GM12878 (cell line): Measurements from ENCODE around the gene WDR17.

ENCODE experiments used
- BACH1 ChIP-seq: fragments of 450-650 bp; IDR thresholded peaks from 2 replicates; pipeline ENCODE4 v1.6.1; 2017; ENCODE audit warnings: mild to moderate bottlenecking, borderline replicate concordance
- EP300 ChIP-seq, 2 experiments: fragments of 150-350 bp in 1 of 2; IDR thresholded peaks; 2 replicates each; pipeline ENCODE4 v1.6.1; 2011 to 2012; ENCODE audit warnings: low read depth in 2 of 2, low read length in 2 of 2, borderline replicate concordance in 1 of 2, improper control_type of control experiment in 1 of 2, inconsistent platforms in 1 of 2; ENCODE audit not compliant: control insufficient read depth in 1 of 2
- ESRRA ChIP-seq: IDR thresholded peaks from 2 replicates; pipeline ENCODE4 v1.6.1; 2012; ENCODE audit warnings: mild to moderate bottlenecking, low read length, improper control_type of control experiment
- ETV6 ChIP-seq, 2 experiments: fragments of 450-650 bp in 1 of 2; IDR thresholded peaks in 1 of 2; conservative IDR thresholded peaks in 1 of 2; 2 replicates each; pipeline ENCODE4 v1.6.1; 2014; ENCODE audit warnings: antibody characterized with exemption in 1 of 2, borderline replicate concordance in 1 of 2, low read depth in 1 of 2, mild to moderate bottlenecking in 1 of 2, moderate library complexity in 1 of 2
- HDAC6 ChIP-seq: fragments of 200-600 bp; sonication (generic); IDR thresholded peaks from one replicate; pipeline ENCODE4 v1.8.0; 2017; ENCODE audit warnings: antibody characterized with exemption; ENCODE audit not compliant: unreplicated experiment
- POLR2A ChIP-seq: IDR thresholded peaks from 2 replicates; pipeline ENCODE4 v1.6.1; 2011; ENCODE audit warnings: low read depth, mild to moderate bottlenecking, low read length
- RAD21 ChIP-seq: IDR thresholded peaks from 2 replicates; pipeline ENCODE4 v1.6.1; 2011; ENCODE audit warnings: mild to moderate bottlenecking, low read depth, low read length, moderate library complexity; ENCODE audit not compliant: insufficient read depth
- USF2 ChIP-seq: IDR thresholded peaks from 2 replicates; pipeline ENCODE4 v1.6.1; 2011; ENCODE audit warnings: low read depth, low read length, improper control_type of control experiment, borderline replicate concordance
- ZNF207 ChIP-seq: fragments of 450-650 bp; IDR thresholded peaks from 2 replicates; pipeline ENCODE4 v1.6.1; 2014; ENCODE audit warnings: antibody characterized with exemption, mild to moderate bottlenecking, borderline replicate concordance
- TF ChIP-seq, protein P1 (sequence below): fragments of 450-650 bp; IDR thresholded peaks from 2 replicates; pipeline ENCODE4 v1.6.1; 2016; ENCODE audit warnings: mild to moderate bottlenecking
- TF ChIP-seq, protein P2 (sequence below), 3 experiments: IDR thresholded peaks in 2 of 3; conservative IDR thresholded peaks in 1 of 3; 2 replicates each; pipeline ENCODE4 v1.5.1; 2011; ENCODE audit warnings: low read depth in 3 of 3, low read length in 3 of 3, mild to moderate bottlenecking in 3 of 3, control low read depth in 2 of 3, moderate library complexity in 2 of 3, inconsistent platforms in 1 of 3, mixed read lengths in 1 of 3; ENCODE audit not compliant: control insufficient read depth in 2 of 3, insufficient read depth in 1 of 3; ENCODE audit errors: extremely low read depth in 1 of 3

DNA sequence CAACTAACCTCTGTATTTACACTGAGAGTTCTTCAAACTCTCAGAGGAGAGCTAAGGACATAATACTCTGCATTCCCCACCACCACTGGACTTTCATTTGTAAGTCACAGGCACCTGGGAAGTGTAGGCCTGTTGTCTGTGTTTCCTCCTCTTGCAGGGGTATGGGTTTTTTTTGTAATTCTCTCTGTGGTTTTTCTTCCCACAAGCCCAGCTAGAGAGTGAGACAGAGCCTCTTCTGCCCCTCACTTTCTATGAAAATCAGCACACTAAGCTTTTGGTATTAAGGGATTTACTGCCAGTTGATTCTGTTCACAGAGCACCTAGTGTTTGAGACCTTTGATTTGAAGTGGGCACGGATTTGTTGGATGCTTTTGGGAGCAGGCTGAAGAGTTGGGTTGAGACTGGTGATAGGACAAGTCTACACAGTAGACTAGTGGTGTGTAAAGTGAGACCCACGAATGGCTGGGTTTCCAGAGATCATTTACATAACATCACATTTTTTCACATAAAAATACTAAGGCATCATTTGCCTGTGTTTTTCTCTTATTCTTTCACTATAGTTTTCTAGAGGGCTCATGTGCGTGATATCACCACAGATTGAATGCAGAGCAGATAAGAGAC, 28.9 kb upstream of the WDR17 start:
- TF ChIP-seq, protein P1, sequence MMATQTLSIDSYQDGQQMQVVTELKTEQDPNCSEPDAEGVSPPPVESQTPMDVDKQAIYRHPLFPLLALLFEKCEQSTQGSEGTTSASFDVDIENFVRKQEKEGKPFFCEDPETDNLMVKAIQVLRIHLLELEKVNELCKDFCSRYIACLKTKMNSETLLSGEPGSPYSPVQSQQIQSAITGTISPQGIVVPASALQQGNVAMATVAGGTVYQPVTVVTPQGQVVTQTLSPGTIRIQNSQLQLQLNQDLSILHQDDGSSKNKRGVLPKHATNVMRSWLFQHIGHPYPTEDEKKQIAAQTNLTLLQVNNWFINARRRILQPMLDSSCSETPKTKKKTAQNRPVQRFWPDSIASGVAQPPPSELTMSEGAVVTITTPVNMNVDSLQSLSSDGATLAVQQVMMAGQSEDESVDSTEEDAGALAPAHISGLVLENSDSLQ: no peak
- TF ChIP-seq, protein P2, sequence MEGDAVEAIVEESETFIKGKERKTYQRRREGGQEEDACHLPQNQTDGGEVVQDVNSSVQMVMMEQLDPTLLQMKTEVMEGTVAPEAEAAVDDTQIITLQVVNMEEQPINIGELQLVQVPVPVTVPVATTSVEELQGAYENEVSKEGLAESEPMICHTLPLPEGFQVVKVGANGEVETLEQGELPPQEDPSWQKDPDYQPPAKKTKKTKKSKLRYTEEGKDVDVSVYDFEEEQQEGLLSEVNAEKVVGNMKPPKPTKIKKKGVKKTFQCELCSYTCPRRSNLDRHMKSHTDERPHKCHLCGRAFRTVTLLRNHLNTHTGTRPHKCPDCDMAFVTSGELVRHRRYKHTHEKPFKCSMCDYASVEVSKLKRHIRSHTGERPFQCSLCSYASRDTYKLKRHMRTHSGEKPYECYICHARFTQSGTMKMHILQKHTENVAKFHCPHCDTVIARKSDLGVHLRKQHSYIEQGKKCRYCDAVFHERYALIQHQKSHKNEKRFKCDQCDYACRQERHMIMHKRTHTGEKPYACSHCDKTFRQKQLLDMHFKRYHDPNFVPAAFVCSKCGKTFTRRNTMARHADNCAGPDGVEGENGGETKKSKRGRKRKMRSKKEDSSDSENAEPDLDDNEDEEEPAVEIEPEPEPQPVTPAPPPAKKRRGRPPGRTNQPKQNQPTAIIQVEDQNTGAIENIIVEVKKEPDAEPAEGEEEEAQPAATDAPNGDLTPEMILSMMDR (IDR thresholded peaks at IDR 0.05 in 2 of 3, conservative IDR thresholded peaks at IDR 0.05 in 1 of 3; ENCODE audit: control insufficient read depth in 2 of 3, extremely low read depth in 1 of 3, insufficient read depth in 1 of 3, low read depth in 3 of 3, low read length in 3 of 3): no peak
- TF ChIP-seq USF2 (no peak), EP300 (IDR thresholded peaks at IDR 0.05; ENCODE audit: borderline replicate concordance in 1 of 2, control insufficient read depth in 1 of 2, low read depth in 2 of 2, low read length in 2 of 2) (no peak), ZNF207 (no peak), POLR2A (no peak), RAD21 (no peak), HDAC6 (no peak), ESRRA (no peak), ETV6 (conservative IDR thresholded peaks at IDR 0.05 in 1 of 2, IDR thresholded peaks at IDR 0.05 in 1 of 2; ENCODE audit: borderline replicate concordance in 1 of 2, low read depth in 1 of 2) (no peak), BACH1 (no peak)
